Measurements from ENCODE around the gene TRPV5. TPM values are rescaled to one million over a fixed set of nuclear protein-coding genes. Genes with fewer than 3 reads are reported as not detected.

Gene TRPV5
- total and polyA plus RNA-seq, 2 of the 4 experiments (the other 2 are of a cell fraction): not detected

DNA sequence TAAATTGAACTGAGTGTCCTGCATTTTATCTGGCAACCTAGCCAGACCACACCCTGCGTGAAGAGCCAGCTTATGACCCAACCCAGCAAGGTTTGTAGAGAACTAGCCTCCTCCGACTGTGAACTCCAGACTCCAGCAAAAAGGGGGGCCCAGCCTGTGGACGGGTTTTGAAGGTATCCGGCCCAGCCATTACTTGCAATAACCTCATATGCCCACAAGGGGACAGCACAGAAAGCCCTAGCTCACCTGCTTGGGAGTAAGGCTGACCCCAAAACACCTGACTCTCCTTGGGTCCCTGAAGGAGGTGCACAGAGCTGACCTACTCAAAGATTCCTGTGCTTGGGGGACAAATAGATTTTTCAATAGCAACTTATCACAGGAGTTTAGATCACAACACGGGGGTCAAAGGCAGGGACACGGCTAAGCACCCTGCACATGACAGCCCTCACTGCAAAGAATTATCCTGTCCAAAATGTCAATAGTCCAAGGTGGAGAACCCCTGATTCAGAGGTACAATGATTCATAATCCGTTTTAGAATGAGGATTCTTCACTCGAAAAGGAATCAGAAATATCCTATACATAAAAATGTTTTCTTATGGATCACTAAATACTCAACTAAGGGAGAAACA is 52.6 kb downstream of the TRPV5 start:
- in situ Hi-C loops (cut with MboI; ENCODE audit: low sequenced_read_pairs) (no loop called here), dilution Hi-C loops (cut with HindIII; ENCODE audit: low sequenced_read_pairs, unreplicated experiment) (no loop called here), intact Hi-C loops (cut with micrococcal nuclease) (no loop called here)
- H3K4me2 ChIP-seq (ENCODE audit: low read depth, low read length): no peak overlapping the region
- H2AK5ac ChIP-seq (ENCODE audit: low read depth, low read length): no peak overlapping the region
- H4K8ac ChIP-seq (ENCODE audit: low read depth in 2 of 2, low read length in 2 of 2): no peak overlapping the region
- no peak overlapping the region for H4K5ac ChIP-seq (ENCODE audit: low read depth, low read length)
- no peak overlapping the region for H2AK9ac ChIP-seq (replicated peaks; ENCODE audit: low read depth, low read length, poor library complexity)
- peak; percentile 1 for DNase-seq
- no peak overlapping the region for H3K27ac ChIP-seq (ENCODE audit: insufficient read depth, low read length)
- H2BK20ac ChIP-seq (ENCODE audit: low read depth, low read length): no peak overlapping the region
- no TSS peak for BruUV-seq (replicated peaks)
- no peak overlapping the region for H3K56ac ChIP-seq (ENCODE audit: extremely low read depth, insufficient read depth, low read length)
- no peak overlapping the region for H3K4me3 ChIP-seq (ENCODE audit: insufficient read depth, low read depth, low read length)
- no peaks in the 10 kb centered on the region for H4K20me1 ChIP-seq (ENCODE audit: insufficient read depth, low read length)
- 4% methylated on average over 4 of the region's 8 CpGs; no CpG with 5 or more reads in 1 of the 2 experiments for WGBS, 2 experiments (ENCODE audit: extremely low coverage in 2 of 2, insufficient read length in 1 of 2)
- no peak overlapping the region for H4K91ac ChIP-seq (ENCODE audit: insufficient read depth, low read depth, low read length)
- no peak overlapping the region for H3K9ac ChIP-seq (ENCODE audit: low read depth, low read length)
- no peaks in the 10 kb centered on the region for H3K9me1 ChIP-seq (ENCODE audit: insufficient read depth, low read length)
- no peak for TF ChIP-seq MAFK (IDR thresholded peaks at IDR 0.05; ENCODE audit: low read depth, low read length)
- peak; percentile 43 for TF ChIP-seq CTCF (conservative IDR thresholded peaks at IDR 0.05; ENCODE audit: low read depth, low read length)
- TF ChIP-seq SMC3 (IDR thresholded peaks at IDR 0.05; ENCODE audit: low read depth, low read length): peak; percentile 22; the same call in 1 of the 2 replicates
- no peak overlapping the region for H3K14ac ChIP-seq (replicated peaks; ENCODE audit: low read depth, low read length)
- no peaks in the 10 kb centered on the region for H3K79me1 ChIP-seq (ENCODE audit: low read depth in 1 of 2, low read length in 2 of 2)
- no peaks in the 10 kb centered on the region for H3K4me1 ChIP-seq (ENCODE audit: control insufficient read depth, insufficient read depth, low read length)
- H3K18ac ChIP-seq (ENCODE audit: low read depth, low read length): no peak overlapping the region
- CTCF ChIA-PET: interaction anchor here (0.6 kb wide), 1 partner anchor 1216 kb away, joined by 3 read pairs; no protein-coding TSS in a partner anchor
- POLR2A ChIA-PET (ENCODE audit: unreplicated experiment): no interaction called here
- H3K23ac ChIP-seq (ENCODE audit: low read depth, low read length): no peak overlapping the region
- ATAC-seq (ENCODE audit: low read depth): no peak
- no peaks in the 10 kb centered on the region for H3K36me3 ChIP-seq (ENCODE audit: control insufficient read depth, insufficient read depth, low read length)
- no peak overlapping the region for H2BK5ac ChIP-seq (ENCODE audit: low read depth, low read length, poor library complexity, severe bottlenecking)
- no peak overlapping the region for H3K4ac ChIP-seq (ENCODE audit: low read depth, low read length)
- H3K9me3 ChIP-seq (ENCODE audit: control insufficient read depth, insufficient read depth, low read length): no peaks in the 10 kb centered on the region
- no peaks in the 10 kb centered on the region for H3K27me3 ChIP-seq (ENCODE audit: control insufficient read depth, insufficient read depth, low read length)
- H2BK120ac ChIP-seq (ENCODE audit: low read depth, low read length): no peak overlapping the region
- no peak overlapping the region for H2AFZ ChIP-seq (replicated peaks; ENCODE audit: low read length, poor library complexity)
- no peak overlapping the region for H2BK15ac ChIP-seq (ENCODE audit: low read depth, low read length)
